Ammon's horn (tissue), 1 donor: ENCODE results near the gene TACR3.
"Not testable (repeated sequence)": the region's sequence is repeated elsewhere in the genome, so short reads cannot be mapped to it uniquely, and the experiment has no call there.

Source experiments
- DNase-seq: peaks from one replicate; pipeline ENCODE4 v3.0.0-alpha.2; 2016; ENCODE audit warnings: low spot score

TACR3 gene, protein sequence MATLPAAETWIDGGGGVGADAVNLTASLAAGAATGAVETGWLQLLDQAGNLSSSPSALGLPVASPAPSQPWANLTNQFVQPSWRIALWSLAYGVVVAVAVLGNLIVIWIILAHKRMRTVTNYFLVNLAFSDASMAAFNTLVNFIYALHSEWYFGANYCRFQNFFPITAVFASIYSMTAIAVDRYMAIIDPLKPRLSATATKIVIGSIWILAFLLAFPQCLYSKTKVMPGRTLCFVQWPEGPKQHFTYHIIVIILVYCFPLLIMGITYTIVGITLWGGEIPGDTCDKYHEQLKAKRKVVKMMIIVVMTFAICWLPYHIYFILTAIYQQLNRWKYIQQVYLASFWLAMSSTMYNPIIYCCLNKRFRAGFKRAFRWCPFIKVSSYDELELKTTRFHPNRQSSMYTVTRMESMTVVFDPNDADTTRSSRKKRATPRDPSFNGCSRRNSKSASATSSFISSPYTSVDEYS

DNA sequence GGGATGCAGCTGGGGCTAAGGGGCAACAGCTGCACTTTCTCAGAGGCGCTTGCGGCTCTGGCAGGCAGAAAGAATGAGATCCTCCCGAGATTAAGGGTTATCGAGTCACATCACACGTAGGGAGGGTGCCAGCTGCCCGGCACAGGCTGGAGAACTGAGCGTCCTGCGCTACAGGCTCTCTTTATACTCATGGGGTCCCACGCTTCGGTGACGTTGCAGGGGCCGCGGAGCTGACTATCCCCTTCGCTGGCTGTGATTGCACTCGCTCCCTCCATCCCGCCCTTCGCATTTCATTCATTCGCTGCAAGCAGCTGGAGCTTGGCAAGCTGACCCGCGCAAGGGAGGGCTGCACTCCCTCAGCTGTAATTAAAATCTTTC lies at the start of gene TACR3:
Gene TACR3, minus strand, starts transcription at position 156 of the 378 bp plus-strand sequence. CDS start 310 bp downstream, outside the sequence.
- DNase-seq, result peak; percentile 6

DNA sequence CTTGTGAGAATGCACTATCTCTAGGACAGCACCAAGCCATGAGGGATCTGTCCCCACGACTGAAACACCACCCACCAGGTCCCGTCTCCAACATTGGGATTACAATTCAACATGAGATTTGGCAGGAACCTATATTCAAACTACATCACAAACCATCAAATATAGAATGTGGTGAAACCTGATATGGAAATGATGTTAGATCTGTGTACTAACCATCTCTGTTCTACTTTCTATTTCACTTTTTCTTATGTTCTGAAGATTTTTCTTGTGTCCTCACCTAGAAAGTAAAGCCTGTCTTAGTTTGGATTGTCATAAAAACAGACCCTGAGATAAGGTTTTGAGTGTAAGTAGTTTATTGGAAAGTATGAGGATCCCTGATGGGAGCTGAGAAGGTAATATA lies 37.8 kb upstream of the TACR3 start:
- DNase-seq, result no peak

DNA sequence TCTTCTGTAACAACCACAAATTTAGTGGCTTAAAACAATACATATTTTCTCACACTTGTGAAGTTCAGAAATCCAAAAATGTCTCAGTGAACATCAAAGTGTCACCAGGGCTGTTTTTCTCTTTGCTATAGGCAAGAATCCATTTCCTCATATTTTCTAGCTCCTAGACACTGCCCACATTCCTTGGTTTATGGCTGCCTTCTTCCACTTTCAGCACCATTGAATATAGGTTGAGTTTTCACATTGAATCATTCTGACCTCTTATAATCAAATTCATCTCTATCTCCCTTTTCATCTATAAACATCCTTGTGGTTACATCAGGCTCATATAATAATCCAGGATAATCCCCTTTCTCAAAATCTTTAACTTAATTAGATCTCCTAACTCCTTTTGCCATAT lies 37.0 kb upstream of the TACR3 start:
- DNase-seq, result no peak

DNA sequence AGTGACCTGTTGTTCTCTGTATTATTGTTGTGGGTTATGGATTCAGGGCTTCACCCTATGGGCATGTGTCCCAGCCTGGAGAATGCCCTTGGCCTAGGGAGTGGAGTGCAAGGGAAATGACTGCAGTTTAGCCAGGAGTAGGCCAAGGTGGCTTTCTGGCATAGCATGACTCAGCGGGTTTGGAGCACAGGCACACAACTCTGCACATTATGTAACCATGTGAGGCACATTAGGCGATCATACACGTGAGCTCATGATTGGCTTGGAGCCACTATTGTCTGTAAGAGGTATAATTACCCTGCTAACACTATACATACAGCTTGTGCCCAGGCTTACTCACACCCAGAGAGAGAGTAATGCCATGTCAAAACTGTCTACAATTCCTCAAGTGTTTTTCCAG lies 35.1 kb upstream of the TACR3 start:
- DNase-seq, result no peak

DNA sequence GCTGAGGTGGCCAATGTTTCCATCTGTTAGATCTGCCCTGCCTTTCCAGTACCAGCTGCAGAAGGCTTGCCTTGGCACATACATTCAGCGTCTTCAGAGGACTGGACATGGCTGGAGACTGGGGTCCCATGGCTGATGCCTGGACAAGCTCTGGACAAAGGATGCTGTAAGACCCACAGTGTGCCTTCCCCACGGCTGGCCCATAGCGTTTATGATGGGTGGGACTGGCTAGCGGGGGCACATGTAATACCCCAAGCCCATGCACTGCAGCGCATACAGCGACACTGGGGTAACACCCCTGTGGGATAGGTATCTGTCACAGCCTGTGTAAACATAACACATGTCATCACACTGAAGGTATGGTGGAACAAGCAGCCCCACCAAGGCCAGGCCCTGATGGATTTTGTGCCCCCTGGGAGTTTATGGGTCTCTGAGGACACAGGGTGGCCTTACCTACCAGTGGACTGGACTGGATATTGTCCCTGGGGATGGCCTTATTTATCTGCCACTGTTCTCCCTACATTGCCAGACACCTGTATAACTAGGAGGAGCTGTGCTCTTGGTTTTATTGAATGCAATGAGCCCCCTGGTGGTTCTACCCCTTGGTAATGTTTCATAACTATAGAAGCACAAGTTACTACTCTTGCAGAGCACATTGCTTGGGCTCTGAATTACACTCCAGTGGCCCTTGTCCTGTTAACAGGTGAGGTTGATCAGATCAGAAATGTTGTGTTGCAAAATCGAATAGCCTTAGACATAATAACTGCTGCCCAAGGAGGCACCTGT lies 34.3 kb upstream of the TACR3 start:
- DNase-seq, result no peak

DNA sequence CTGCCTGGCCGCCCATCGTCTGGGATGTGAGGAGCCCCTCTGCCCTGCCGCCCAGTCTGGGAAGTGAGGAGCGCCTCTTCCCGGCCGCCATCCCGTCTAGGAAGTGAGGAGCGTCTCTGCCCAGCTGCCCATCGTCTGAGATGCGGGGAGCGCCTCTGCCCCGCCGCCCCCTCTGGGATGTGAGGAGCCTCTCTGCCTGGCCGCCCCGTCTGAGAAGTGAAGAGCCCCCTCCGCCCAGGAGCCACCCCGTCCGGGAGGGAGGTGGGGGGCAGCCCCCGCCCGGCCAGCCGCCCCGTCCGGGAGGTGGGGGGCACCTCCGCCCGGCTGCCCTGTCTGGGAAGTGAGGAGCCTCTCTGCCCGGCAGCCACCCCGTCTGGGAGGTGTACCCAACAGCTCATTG lies 3.4 kb upstream of the TACR3 start:
- not testable (repeated sequence) for DNase-seq

DNA sequence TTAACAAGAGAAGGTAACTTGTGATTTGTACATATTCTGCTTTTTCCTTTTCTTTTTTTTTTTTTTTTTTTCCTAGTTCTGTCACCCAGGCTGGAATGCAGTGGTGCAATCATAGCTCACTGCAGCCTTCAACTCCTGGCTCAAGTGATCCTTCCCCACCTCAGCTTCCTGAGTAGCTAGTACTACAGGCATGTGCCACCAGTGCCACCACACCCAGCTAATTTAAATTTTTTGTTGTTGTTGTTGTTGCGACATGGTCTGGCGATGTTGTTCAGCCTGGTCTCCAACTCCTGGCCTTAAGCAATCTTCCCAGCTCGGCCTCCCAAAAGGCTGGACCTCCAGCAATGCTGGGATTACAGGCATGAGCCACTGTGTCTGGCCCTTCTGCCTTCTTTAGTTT lies 1.5 kb upstream of the TACR3 start:
- no peak for DNase-seq

DNA sequence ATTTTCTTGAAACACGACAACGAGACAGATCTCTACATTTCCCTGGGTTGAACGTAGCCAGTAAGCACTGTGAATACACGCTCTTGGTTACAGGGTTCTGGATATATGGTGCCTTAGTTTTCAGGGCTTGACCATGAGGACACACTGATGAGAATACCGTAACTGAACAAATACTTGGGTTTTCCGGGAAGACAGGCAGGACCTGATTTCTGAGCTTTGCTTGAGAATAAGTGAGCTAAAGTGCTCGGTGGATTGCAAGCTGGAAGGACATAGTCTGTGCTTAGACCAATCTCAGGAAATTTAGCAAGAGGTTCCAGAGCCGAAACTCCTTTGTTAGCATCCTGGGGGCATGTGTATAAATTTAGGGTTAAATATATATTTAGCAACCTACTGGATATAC lies 876 bp upstream of the TACR3 start:
- DNase-seq, result no peak

DNA sequence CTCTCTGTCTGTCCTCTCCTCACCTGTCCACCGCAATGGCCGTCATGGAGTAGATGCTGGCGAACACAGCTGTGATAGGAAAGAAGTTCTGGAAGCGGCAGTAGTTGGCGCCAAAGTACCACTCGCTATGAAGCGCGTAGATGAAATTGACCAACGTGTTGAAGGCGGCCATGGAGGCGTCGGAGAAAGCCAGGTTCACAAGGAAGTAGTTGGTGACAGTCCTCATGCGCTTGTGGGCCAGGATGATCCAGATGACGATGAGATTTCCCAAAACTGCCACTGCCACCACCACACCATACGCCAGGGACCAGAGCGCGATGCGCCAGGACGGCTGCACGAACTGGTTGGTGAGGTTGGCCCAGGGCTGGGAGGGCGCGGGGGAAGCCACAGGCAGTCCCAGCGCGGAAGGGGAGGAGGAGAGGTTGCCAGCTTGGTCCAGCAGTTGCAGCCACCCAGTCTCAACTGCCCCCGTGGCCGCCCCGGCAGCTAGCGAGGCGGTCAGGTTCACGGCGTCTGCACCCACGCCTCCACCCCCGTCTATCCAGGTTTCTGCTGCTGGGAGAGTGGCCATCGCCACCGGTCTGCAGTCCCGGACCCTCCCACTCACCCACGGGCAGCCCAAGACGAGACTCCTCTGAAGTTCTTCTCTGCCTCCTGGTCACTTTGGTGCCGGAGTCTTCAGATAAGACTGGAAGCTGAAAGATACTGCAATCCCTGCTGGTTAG lies 518 bp downstream of the TACR3 start:
- DNase-seq, result peak; percentile 3

DNA sequence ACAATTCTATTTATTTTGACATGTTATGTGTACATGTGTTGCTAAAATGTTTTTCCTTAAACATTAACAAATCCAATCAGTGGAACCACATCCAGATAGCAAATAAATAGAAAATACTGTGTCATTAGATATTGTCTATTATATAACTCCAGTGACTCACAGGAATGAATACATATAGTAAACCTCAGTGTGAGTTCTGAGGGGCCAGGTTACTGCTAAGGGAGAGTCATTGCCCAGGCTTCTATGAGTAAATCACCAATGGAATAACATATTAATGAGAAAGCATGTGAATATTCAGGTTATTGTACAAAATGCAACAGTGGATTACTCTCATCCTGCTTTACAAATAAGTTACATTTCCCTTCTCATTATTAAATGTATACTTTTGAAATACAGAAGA lies 27.2 kb downstream of the TACR3 start:
- no peak for DNase-seq

DNA sequence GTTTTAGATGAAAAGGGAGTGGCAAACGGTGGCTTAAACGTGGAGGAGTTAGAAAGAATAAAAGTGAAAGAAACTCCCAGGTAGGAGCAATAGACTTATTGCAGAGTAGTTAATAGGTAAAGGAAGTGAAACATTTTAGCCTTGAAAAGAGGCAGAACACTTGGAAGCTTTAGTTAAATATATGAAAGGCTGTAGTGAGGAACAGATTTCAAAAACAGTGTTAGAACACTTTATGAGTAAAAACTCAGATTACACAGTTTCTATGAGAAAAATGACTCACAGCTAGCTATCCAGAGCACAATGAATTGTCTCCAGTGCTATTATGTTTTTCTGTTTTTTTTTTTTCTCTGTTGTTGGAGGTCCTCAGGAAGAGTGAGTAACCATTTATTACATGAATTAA lies 45.8 kb downstream of the TACR3 start:
- no peak for DNase-seq

DNA sequence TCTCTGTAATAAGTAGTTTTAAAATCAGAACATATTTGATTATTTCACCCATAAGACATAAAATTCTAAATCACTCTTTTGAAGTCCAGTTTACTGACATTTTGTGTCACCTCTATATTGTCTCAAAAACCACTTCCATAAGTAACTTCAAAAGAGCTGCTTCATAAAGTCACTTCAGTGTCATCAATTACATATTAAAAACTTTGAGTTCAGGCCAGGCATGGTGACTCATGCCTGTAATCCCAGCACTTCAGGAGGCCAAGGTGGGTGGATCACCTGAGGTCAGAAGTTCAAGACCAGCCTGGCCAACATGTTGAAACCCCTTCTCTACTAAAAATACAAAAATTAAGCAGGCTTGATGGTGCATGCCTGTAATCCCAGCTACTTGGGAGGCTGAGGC lies 53.0 kb downstream of the TACR3 start:
- not testable (repeated sequence) for DNase-seq

DNA sequence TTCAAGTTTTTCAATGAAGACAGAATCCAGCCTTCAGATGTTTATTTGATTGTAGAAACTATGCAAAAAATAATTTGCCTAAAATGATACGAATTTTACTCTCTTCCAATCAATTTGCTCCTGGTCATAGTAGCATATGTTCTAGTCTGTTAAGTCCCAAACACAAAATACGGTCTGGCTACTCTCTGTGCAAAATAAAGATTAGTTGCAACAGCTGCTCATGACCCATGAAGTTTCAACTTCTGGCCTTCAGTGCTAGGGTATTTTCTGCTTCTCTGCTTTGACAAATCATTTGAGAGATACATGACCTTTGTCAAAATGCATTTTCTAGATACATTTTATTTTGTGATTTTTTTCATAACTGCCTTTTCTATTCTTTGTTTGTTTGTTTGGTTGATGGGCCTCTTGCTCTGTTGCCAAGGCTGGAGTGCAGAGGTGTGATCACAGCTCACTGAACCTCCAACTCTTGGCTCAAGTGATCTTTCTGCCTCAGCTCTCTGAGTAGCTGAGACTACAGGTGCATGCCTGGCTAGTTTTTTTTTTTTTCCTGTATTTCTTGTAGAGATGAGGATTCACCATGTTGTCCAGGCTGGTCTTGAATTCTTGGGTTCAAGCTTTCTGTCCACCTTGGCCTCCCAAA lies 55.2 kb downstream of the TACR3 start:
- no peak for DNase-seq

DNA sequence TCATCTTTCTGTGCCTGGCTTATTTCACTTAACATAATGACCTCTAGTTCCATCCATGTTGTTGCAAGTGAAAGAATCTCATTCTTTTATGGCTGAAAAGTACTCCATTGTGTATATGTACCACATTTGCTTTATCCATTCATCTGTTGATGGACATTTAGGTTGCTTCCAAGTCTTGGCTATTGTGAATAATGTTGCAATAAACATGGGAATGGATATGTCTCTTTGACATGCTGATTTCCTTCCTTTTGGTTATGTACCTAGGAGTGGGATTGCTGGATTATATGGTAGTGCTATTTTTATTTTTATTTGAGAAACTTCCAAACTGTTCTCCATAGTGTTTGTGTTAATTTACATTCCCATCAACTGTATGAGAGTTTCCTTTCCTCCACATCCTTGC lies 71.2 kb downstream of the TACR3 start:
- DNase-seq, result no peak

DNA sequence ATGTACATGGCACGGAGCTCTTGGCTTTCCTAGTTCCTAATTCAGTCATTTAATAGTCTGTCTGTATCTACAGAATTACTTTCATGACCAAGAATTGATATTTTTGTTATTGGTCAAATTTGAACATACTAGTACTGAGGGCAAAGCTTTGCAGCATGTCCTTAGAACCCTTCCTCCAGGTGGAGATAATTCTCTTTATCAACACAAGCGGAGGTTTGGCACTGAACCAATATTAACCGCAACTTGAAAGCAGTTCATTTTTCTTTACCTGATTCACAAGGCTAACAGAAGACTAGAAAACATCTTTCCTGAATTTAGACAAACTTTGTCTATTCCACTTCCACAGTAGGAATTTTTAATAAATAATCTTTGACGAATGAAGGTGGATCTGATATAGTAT lies 73.8 kb downstream of the TACR3 start:
- no peak for DNase-seq

DNA sequence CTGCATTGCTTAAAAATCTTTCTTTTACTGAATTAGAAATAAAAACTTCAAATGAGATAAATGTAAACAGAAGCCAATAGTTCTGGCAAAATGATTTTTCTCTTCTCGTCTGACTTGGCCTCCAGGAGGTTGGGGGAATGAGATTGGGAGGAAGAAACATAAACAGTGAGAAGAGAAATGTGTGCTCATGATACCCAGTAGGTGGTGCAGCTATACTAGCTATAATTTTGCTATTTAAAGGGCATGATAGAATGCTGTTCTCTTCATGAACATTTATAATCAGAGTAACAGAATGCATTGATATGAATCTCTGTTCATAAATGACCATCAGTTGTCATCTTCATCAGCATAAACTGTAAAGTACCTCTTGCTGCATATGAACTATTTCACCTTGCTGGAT lies 85.5 kb downstream of the TACR3 start:
- DNase-seq, result no peak

DNA sequence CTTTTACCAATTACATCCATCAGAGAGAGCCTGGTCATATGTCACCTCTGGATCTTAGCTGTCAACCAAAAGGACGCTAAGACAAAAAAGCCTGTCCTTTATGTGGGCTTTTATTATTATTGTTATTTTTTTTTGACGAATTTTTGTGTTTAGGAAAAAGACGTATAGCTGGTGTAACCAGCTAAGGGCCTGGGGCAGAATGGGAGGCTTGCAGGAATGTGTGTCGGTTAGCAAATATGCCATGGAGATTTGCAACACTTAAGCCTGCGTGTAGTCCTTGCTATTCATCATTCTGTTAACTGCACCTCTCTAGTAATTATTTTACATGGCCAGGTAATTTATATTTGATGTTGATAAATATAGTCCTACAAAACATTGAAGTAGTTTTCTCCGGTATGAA lies 93.5 kb downstream of the TACR3 start:
- no peak for DNase-seq

DNA sequence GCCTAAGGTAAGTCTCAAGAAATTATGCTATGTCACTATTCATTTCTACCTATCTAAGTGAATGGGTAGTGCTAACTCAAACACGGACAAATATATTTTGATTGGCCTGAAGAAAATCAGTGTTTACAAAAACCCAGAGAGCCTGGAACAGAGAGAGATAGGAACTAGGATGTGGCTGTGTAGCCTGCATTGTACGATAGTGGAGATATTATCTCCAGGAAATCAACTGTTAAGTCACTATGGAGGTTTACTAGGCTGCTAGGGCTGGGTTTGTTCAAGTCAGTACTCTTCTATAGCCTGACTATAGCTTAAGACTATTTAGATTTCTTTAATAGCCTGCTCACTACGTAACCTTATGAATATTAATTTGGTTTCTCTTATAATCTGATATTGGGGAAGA lies 127.9 kb downstream of the TACR3 start:
- DNase-seq, result no peak

DNA sequence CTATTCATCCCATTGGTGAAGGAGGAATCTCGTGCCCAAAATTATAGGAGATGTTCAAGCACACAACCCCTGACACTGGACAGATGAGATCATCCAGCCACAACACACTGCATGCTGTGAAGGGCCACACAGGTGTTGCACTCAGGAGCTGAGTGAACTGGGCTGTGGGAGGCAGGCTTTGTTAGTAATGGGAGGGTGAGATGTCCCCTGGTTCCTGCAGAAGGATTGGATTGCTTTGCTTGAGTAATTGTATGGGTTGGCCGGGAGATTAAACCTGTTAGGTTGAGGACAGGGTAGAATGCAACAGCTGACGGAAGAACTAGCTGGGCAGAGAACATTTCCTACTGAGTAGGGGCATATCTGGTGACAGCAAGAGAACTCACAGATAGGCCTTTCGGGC lies 152.2 kb downstream of the TACR3 start:
- DNase-seq, result no peak

DNA sequence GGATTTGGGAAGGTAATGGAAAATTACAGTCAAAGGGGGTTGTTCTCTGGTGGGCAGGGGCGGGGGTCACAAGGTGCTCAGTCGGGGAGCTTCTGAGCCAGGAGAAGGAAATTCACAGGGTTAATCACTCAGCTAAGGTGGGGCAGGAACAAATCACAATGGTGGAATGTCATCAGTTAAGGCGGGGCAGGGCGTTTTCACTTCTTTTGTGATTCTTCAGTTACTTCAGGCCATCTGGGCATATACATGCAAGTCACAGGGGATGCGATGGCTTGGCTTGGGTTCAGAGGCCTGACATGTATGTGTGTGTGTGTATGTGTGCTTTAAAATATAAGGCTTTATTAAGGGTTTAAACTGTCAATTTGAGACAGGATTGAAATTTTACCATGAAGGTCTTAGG lies 160.6 kb downstream of the TACR3 start:
- DNase-seq, result not testable (repeated sequence)
